SK-N-SH (cell line): ENCODE results near the gene CPT1B. TPM values are rescaled to one million over a fixed set of nuclear protein-coding genes. Genes with fewer than 3 reads are reported as not detected.

Source experiments
- CTCF ChIA-PET: fragments of 300-600, 350-600 bp; formaldehyde crosslinking; extraction: SDS; loops from one replicate; lab custom pipeline; 2021; lab: Yijun Ruan, JAX
- POLR2A ChIA-PET: fragments of 350-600 bp; sonication (Branson Sonifier 250); formaldehyde crosslinking; extraction: SDS; loops from one replicate; lab custom pipeline; 2020; ENCODE audit warnings: antibody characterized with exemption, inconsistent platforms; lab: Yijun Ruan, JAX
- DNase-seq: peaks from one replicate; pipeline ENCODE4 v3.0.0; 2012
- H2AFZ ChIP-seq: fragments of 200-600 bp; sonication (generic); 2 replicates; pipeline ENCODE4 v1.8.1; 2016; ENCODE audit warnings: antibody characterized with exemption, mild to moderate bottlenecking, low read depth
- H3F3A ChIP-seq: fragments of 200-600 bp; sonication (generic); replicated peaks from 2 replicates; pipeline ENCODE3; 2016; ENCODE audit warnings: antibody characterized with exemption, mild to moderate bottlenecking; ENCODE audit not compliant: insufficient read depth
- H3K27ac ChIP-seq, 2 experiments: fragments of 200-500 bp in 1 of 2; fragments of 200-600 bp in 1 of 2; sonication (Bioruptor generic) in 1 of 2; sonication (generic), shearing (Covaris generic) in 1 of 2; 2 replicates each; pipeline versions ENCODE4 v1.5.1 to v1.6.1; 2014 to 2016; ENCODE audit warnings: low read depth in 2 of 2, inconsistent platforms in 1 of 2, low read length in 1 of 2, mild to moderate bottlenecking in 1 of 2, mixed read lengths in 1 of 2
- H3K27me3 ChIP-seq: fragments of 200-600 bp; sonication (generic), shearing (Covaris generic); 2 replicates; pipeline ENCODE4 v1.6.1; 2016; ENCODE audit warnings: mixed run types; ENCODE audit not compliant: insufficient read depth
- H3K36me3 ChIP-seq, 2 experiments: fragments of 200-500 bp in 1 of 2; fragments of 200-600 bp in 1 of 2; sonication (Bioruptor generic) in 1 of 2; sonication (generic) in 1 of 2; replicated peaks in 1 of 2; 2 replicates each; pipeline versions ENCODE3 to v1.5.1; 2014 to 2016; ENCODE audit warnings: low read length in 1 of 2, mild to moderate bottlenecking in 1 of 2; ENCODE audit not compliant: insufficient read depth in 2 of 2, control insufficient read depth in 1 of 2
- H3K4me1 ChIP-seq, 2 experiments: fragments of 200-500 bp in 1 of 2; fragments of 200-600 bp in 1 of 2; sonication (Bioruptor generic) in 1 of 2; sonication (generic), shearing (Covaris generic) in 1 of 2; 2 replicates each; pipeline versions ENCODE4 v1.5.1 to v1.6.1; 2014 to 2016; ENCODE audit warnings: low read depth in 1 of 2, low read length in 1 of 2, mixed run types in 1 of 2; ENCODE audit not compliant: insufficient read depth in 2 of 2, control insufficient read depth in 1 of 2
- H3K4me2 ChIP-seq: fragments of 200-600 bp; sonication (generic), shearing (Covaris generic); 2 replicates; pipeline ENCODE4 v1.6.1; 2017; ENCODE audit warnings: mixed run types
- H3K4me3 ChIP-seq, 2 experiments: fragments of 200-500 bp in 1 of 2; fragments of 200-600 bp in 1 of 2; sonication (Bioruptor generic) in 1 of 2; sonication (generic), shearing (Covaris generic) in 1 of 2; 2 replicates each; pipeline versions ENCODE4 v1.5.1 to v1.8.1; 2014 to 2016; ENCODE audit warnings: low read depth in 2 of 2, inconsistent platforms in 1 of 2, low read length in 1 of 2, mild to moderate bottlenecking in 1 of 2, mixed read lengths in 1 of 2, moderate library complexity in 1 of 2
- H3K79me2 ChIP-seq: fragments of 200-600 bp; sonication (generic); 2 replicates; pipeline ENCODE4 v1.8.1; 2017; ENCODE audit warnings: mild to moderate bottlenecking; ENCODE audit not compliant: insufficient read depth
- H3K9ac ChIP-seq: fragments of 200-600 bp; sonication (generic); 2 replicates; pipeline ENCODE4 v1.6.1; 2017; ENCODE audit warnings: mixed run types
- H3K9me2 ChIP-seq: fragments of 200-600 bp; sonication (generic); 2 replicates; pipeline ENCODE4 v1.6.1; 2017; ENCODE audit warnings: mixed run types
- H3K9me3 ChIP-seq: fragments of 200-600 bp; sonication (generic); 2 replicates; pipeline ENCODE4 v1.6.1; 2017; ENCODE audit warnings: mixed run types, mild to moderate bottlenecking, moderate library complexity
- H4K20me1 ChIP-seq: fragments of 200-600 bp; sonication (generic); 2 replicates; pipeline ENCODE4 v1.6.1; 2017; ENCODE audit warnings: mild to moderate bottlenecking, mixed run types; ENCODE audit not compliant: insufficient read depth
- CHD2 ChIP-seq: fragments of 150-350 bp; IDR thresholded peaks from 2 replicates; pipeline ENCODE4 v1.6.1; 2018; ENCODE audit warnings: low read length; ENCODE audit not compliant: partially characterized antibody
- FOXM1 ChIP-seq: IDR thresholded peaks from 2 replicates; pipeline ENCODE4 v1.4.0; 2012; ENCODE audit warnings: low read depth, mild to moderate bottlenecking
- NFIC ChIP-seq: IDR thresholded peaks from 2 replicates; pipeline ENCODE4 v1.4.0; 2012; ENCODE audit warnings: borderline replicate concordance
- RAD21 ChIP-seq: IDR thresholded peaks from 2 replicates; pipeline ENCODE4 v1.6.1; 2012; ENCODE audit warnings: mild to moderate bottlenecking, low read length
- RXRA ChIP-seq: IDR thresholded peaks from 2 replicates; pipeline ENCODE4 v1.4.0; 2012; ENCODE audit warnings: low read depth, mild to moderate bottlenecking, borderline replicate concordance
- USF1 ChIP-seq: IDR thresholded peaks from 2 replicates; pipeline ENCODE4 v1.4.0; 2012; ENCODE audit warnings: low read depth, borderline replicate concordance
- YY1 ChIP-seq: IDR thresholded peaks from 2 replicates; pipeline ENCODE4 v1.4.0; 2012; ENCODE audit warnings: low read depth, mild to moderate bottlenecking
- ZBTB33 ChIP-seq: IDR thresholded peaks from 2 replicates; pipeline ENCODE4 v1.4.0; 2012; ENCODE audit warnings: low read depth, borderline replicate concordance
- WGBS: methylation state at CpG from one replicate; pipeline ENCODE4 v1.1.6; 2017; ENCODE audit warnings: low lambda C conversion rate; 5-methylcytosine and 5-hydroxymethylcytosine counted together
- polyA plus RNA-seq, 3 experiments: library from polyadenylated mRNA; depleted of rRNA; stranded (reverse); fragments of >200 nt; gene quantifications; 2 replicates each; pipeline ENCODE4 v1.2.3, GENCODE V29; 2012
- TF ChIP-seq, protein P1 (sequence below): fragments of 150-350 bp; IDR thresholded peaks from 2 replicates; pipeline ENCODE4 v1.6.1; 2017; ENCODE audit warnings: antibody characterized with exemption, low read length, low read depth, borderline replicate concordance

CPT1B gene
- polyA plus RNA-seq, 1 of the 3 experiments (the other 2 are of a cell fraction): 33.2 TPM

DNA sequence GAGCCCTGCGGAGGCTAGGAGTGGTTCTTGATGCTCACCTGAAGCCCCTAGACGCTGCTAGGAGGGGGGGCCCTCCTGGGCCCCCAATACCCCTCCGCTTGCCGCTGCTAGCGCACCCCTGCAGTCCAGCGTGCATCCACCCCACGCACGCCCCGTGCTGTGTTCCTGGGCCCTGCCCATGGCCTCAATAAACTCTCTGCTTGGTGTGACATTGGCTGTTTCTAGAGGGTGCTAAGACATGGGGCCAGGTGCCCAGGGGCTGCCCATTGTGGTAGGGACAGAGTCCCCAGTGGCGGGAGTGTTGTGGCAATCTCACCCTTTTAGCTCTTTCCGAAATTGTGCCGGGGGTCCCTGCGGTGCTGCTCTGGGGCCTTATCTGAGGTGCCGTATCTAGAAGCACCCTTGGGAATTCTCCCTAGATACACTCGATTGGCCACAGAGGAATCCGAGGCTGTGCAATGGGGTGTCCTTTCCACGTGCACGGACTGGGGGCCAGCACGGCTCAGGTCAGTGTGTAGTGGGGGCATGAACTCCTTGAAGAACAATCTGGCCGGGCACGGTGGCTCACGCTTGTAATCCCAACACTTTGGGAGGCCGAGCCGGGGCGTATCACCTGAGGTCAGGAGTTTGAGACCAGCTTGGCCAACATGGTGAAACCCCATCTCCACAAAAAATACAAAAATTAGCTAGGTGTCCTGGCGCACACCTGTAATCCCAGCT, 33.3 kb upstream of the CPT1B start (continued):
- TF ChIP-seq, protein P1, sequence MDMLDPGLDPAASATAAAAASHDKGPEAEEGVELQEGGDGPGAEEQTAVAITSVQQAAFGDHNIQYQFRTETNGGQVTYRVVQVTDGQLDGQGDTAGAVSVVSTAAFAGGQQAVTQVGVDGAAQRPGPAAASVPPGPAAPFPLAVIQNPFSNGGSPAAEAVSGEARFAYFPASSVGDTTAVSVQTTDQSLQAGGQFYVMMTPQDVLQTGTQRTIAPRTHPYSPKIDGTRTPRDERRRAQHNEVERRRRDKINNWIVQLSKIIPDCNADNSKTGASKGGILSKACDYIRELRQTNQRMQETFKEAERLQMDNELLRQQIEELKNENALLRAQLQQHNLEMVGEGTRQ: no peak
- TF ChIP-seq YY1 (no peak), RXRA (no peak)

- H3K4me1 ChIP-seq: no peaks in the 10 kb centered on the region; a peak in 1 of 4 replicates
- no peaks in the 10 kb centered on the region for H3K36me3 ChIP-seq
- POLR2A ChIA-PET: no interaction called here
- no peaks in the 10 kb centered on the region for H3K27me3 ChIP-seq
- CTCF ChIA-PET: interaction anchor here (1.2 kb wide), 1 partner anchor 9 kb away, joined by 4 read pairs; no protein-coding TSS in a partner anchor
- TF ChIP-seq USF1: no peak
- no peak overlapping the region for H3K27ac ChIP-seq
- peak; percentile 28 for DNase-seq
- no peaks in the 10 kb centered on the region for H3K9me3 ChIP-seq
- H3F3A ChIP-seq: no peaks in the 10 kb centered on the region
- no peaks in the 10 kb centered on the region for H3K79me2 ChIP-seq
- no peaks in the 10 kb centered on the region for H3K9me2 ChIP-seq
- H3K9ac ChIP-seq: no peak overlapping the region
- no peaks in the 10 kb centered on the region for H4K20me1 ChIP-seq
- H3K4me2 ChIP-seq: no peak overlapping the region
- H3K4me3 ChIP-seq: no peak overlapping the region
- H2AFZ ChIP-seq: no peak overlapping the region
- 86% methylated on average over 9 of the region's 17 CpGs for WGBS
These were observed 32.4 kb upstream of the CPT1B start for GRCh38 chr22:50610581-50610980.

- no peak for DNase-seq
- Histone ChIP-seq H3K4me3 (no peak overlapping the region), H2AFZ (no peak overlapping the region), H3K27me3 (no peaks in the 10 kb centered on the region), H3K4me2 (no peak overlapping the region), H3F3A (no peaks in the 10 kb centered on the region), H3K9ac (no peak overlapping the region), H4K20me1 (no peaks in the 10 kb centered on the region), H3K4me1 (no peaks in the 10 kb centered on the region; a peak in 1 of 4 replicates), H3K27ac (no peak overlapping the region), H3K36me3 (no peaks in the 10 kb centered on the region), H3K9me2 (no peaks in the 10 kb centered on the region), H3K9me3 (no peaks in the 10 kb centered on the region), H3K79me2 (no peaks in the 10 kb centered on the region)
- 93% methylated on average over 11 of the region's 11 CpGs for WGBS
- CTCF ChIA-PET: interaction anchor here (1.2 kb wide), 1 partner anchor 9 kb away, joined by 4 read pairs; no protein-coding TSS in a partner anchor
- POLR2A ChIA-PET: no interaction called here
- TF ChIP-seq NFIC (no peak), ZBTB33 (no peak), RAD21 (no peak), FOXM1 (no peak), CHD2 (no peak)
- TF ChIP-seq, all 33 proteins: peak for 0
These were observed 31.8 kb upstream of the CPT1B start for GRCh38 chr22:50610041-50610451.
